ENCODE data around the gene AMER3. TPM values are rescaled to one million over a fixed set of nuclear protein-coding genes. Genes with fewer than 3 reads are reported as not detected.
"Not testable (repeated sequence)": the region's sequence is repeated elsewhere in the genome, so short reads cannot be mapped to it uniquely, and the experiment has no call there.

AMER3 gene
- total RNA-seq, 1 experiment from 2014 or later = not detected

DNA sequence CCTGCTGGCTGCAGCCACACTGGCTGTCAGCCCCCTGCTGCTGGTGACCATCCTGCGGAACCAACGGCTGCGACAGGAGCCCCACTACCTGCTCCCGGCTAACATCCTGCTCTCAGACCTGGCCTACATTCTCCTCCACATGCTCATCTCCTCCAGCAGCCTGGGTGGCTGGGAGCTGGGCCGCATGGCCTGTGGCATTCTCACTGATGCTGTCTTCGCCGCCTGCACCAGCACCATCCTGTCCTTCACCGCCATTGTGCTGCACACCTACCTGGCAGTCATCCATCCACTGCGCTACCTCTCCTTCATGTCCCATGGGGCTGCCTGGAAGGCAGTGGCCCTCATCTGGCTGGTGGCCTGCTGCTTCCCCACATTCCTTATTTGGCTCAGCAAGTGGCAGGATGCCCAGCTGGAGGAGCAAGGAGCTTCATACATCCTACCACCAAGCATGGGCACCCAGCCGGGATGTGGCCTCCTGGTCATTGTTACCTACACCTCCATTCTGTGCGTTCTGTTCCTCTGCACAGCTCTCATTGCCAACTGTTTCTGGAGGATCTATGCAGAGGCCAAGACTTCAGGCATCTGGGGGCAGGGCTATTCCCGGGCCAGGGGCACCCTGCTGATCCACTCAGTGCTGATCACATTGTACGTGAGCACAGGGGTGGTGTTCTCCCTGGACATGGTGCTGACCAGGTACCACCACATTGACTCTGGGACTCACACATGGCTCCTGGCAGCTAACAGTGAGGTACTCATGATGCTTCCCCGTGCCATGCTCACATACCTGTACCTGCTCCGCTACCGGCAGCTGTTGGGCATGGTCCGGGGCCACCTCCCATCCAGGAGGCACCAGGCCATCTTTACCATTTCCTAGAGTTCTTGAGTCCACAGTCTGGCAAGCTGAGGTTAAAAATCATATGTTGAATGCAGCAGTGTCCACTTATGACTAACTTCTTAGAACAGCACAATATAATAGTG is 25.7 kb upstream of the AMER3 start:
- Histone ChIP-seq H3K36me3 (ENCODE audit: control insufficient read depth, insufficient read depth, low read length) (no peaks in the 10 kb centered on the region), H3K4me3 (ENCODE audit: low read depth in 2 of 2, low read length in 2 of 2) (no peak overlapping the region), H3K4me1 (ENCODE audit: control insufficient read depth, insufficient read depth, low read length) (peaks cover 8% of the 10 kb centered on the region), H3K27ac (ENCODE audit: low read length) (no peak overlapping the region), H3K9me3 (ENCODE audit: control insufficient read depth, insufficient read depth, low read depth, low read length) (no peaks in the 10 kb centered on the region), H3K27me3 (ENCODE audit: control insufficient read depth, insufficient read depth, low read length) (no peaks in the 10 kb centered on the region; the same call in 1 of the 2 replicates)
- BruUV-seq (replicated peaks) = no TSS peak
- no peak for DNase-seq (ENCODE audit: low read depth, low spot score)
- in situ Hi-C loops (cut with HindIII; ENCODE audit: low pct_unique_long_range_greater_than_20kb, low sequenced_read_pairs) = no loop called here
- TF ChIP-seq POLR2AphosphoS5 (IDR thresholded peaks at IDR 0.05; ENCODE audit: low read depth, low read length) (no peak), REST (IDR thresholded peaks at IDR 0.05; ENCODE audit: insufficient read depth in 1 of 2, low read depth in 2 of 2, low read length in 1 of 2) (no peak), CTCF (IDR thresholded peaks at IDR 0.05) (no peak), SIN3A (IDR thresholded peaks at IDR 0.05; ENCODE audit: borderline replicate concordance, insufficient read depth, low read depth, low read length) (no peak), TCF7L2 (IDR thresholded peaks at IDR 0.05; ENCODE audit: low read depth, low read length) (no peak)
- ChIA-PET POLR2A (no interaction called here), CTCF (no interaction called here)
- ATAC-seq = no peak
- intact Hi-C loops (cut with micrococcal nuclease; ENCODE audit: unreplicated experiment) = no loop called here

DNA sequence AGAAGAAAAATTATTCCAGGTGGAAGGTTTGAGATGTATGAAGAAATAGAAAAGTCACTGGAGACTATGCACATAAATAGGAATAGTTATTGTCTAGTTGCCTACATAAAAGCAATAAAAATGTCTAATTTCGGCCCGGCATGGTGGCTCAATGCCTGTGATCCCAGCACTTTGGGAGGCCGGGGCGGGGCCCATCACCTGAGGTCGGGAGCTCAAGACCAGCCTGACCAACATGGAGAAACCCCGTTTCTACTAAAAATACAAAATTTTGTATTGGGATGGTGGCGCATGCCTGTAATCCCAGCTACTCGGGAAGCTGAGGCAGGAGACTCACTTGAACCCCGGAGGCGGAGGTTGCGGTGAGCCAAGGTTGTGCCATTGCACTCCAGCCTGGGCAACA is 23.1 kb upstream of the AMER3 start:
- H3K36me3 ChIP-seq (ENCODE audit: control insufficient read depth, insufficient read depth, low read length); POLR2A ChIA-PET; CTCF ChIA-PET; intact Hi-C loops (cut with micrococcal nuclease; ENCODE audit: unreplicated experiment); H3K4me1 ChIP-seq (ENCODE audit: control insufficient read depth, insufficient read depth, low read length); BruUV-seq (replicated peaks); in situ Hi-C loops (cut with HindIII; ENCODE audit: low pct_unique_long_range_greater_than_20kb, low sequenced_read_pairs); H3K4me3 ChIP-seq (ENCODE audit: low read depth in 2 of 2, low read length in 2 of 2); H3K9me3 ChIP-seq (ENCODE audit: control insufficient read depth, insufficient read depth, low read depth, low read length); H3K27ac ChIP-seq (ENCODE audit: low read length); DNase-seq (ENCODE audit: low read depth, low spot score); ATAC-seq; H3K27me3 ChIP-seq (ENCODE audit: control insufficient read depth, insufficient read depth, low read length): not testable (repeated sequence)

GRCh38 chr2:130735200-130735599 is 20.1 kb upstream of the AMER3 start:
- H3K9me3 ChIP-seq (ENCODE audit: control insufficient read depth, insufficient read depth, low read depth, low read length) = no peaks in the 10 kb centered on the region
- no peak overlapping the region for H3K4me3 ChIP-seq (ENCODE audit: low read depth in 2 of 2, low read length in 2 of 2)
- intact Hi-C loops (cut with micrococcal nuclease; ENCODE audit: unreplicated experiment) (no loop called here), in situ Hi-C loops (cut with HindIII; ENCODE audit: low pct_unique_long_range_greater_than_20kb, low sequenced_read_pairs) (no loop called here)
- DNase-seq (ENCODE audit: low read depth, low spot score) = no peak
- no peaks in the 10 kb centered on the region for H3K36me3 ChIP-seq (ENCODE audit: control insufficient read depth, insufficient read depth, low read length)
- POLR2A ChIA-PET = no interaction called here
- ATAC-seq = no peak
- BruUV-seq (replicated peaks) = no TSS peak
- H3K27ac ChIP-seq (ENCODE audit: low read length) = no peak overlapping the region
- peaks cover 2% of the 10 kb centered on the region; the same call in 1 of the 2 replicates for H3K27me3 ChIP-seq (ENCODE audit: control insufficient read depth, insufficient read depth, low read length)
- no peaks in the 10 kb centered on the region for H3K4me1 ChIP-seq (ENCODE audit: control insufficient read depth, insufficient read depth, low read length)
- CTCF ChIA-PET = no interaction called here
- no peak for TF ChIP-seq CTCF (IDR thresholded peaks at IDR 0.05)

Measured in Panc1 (cell line).